ENCODE measurements around the gene ZSWIM5. TPM values are rescaled to one million over a fixed set of nuclear protein-coding genes. Genes with fewer than 3 reads are reported as not detected.
"Not testable (repeated sequence)": the region's sequence is repeated elsewhere in the genome, so short reads cannot be mapped to it uniquely, and the experiment has no call there.

The ZSWIM5 gene
- total RNA-seq, 2 experiments from 2014 or later: 1.7 to 1.9 TPM

- no peak for DNase-seq
- Mint-ChIP-seq H3K4me1 (no peaks in the 10 kb centered on the region), H3K27ac (no peak overlapping the region), H3K9me3 (no peaks in the 10 kb centered on the region), H3K36me3 (no peaks in the 10 kb centered on the region), H3K27me3 (peaks cover 2% of the 10 kb centered on the region), H3K4me3 (no peak overlapping the region)
- ATAC-seq (ENCODE audit: low read depth): no peak
- POLR2A ChIA-PET: no interaction called here
Measured at GRCh38 chr1:45187725-45188124, 18.7 kb downstream of the ZSWIM5 start.

GRCh38 chr1:45179918-45180519, 26.4 kb downstream of the ZSWIM5 start:
- ATAC-seq (ENCODE audit: low read depth); H3K4me1 Mint-ChIP-seq; DNase-seq; H3K27me3 Mint-ChIP-seq; H3K36me3 Mint-ChIP-seq; POLR2A ChIA-PET; H3K9me3 Mint-ChIP-seq; H3K27ac Mint-ChIP-seq; H3K4me3 Mint-ChIP-seq: not testable (repeated sequence)

GRCh38 chr1:45177452-45177851, 29.0 kb downstream of the ZSWIM5 start:
- peaks cover 2% of the 10 kb centered on the region for H3K27me3 Mint-ChIP-seq
- ATAC-seq (ENCODE audit: low read depth): no peak
- H3K27ac Mint-ChIP-seq: no peak overlapping the region
- no peak overlapping the region for H3K4me3 Mint-ChIP-seq
- POLR2A ChIA-PET: no interaction called here
- H3K36me3 Mint-ChIP-seq: no peaks in the 10 kb centered on the region
- DNase-seq: no peak
- no peaks in the 10 kb centered on the region for H3K4me1 Mint-ChIP-seq
- peaks cover 7% of the 10 kb centered on the region for H3K9me3 Mint-ChIP-seq

GRCh38 chr1:45172764-45173163, 33.6 kb downstream of the ZSWIM5 start:
- Mint-ChIP-seq H3K27ac (no peak overlapping the region), H3K27me3 (no peaks in the 10 kb centered on the region), H3K4me1 (no peaks in the 10 kb centered on the region), H3K36me3 (no peaks in the 10 kb centered on the region), H3K9me3 (no peaks in the 10 kb centered on the region), H3K4me3 (no peak overlapping the region)
- POLR2A ChIA-PET: no interaction called here
- DNase-seq: no peak
- ATAC-seq (ENCODE audit: low read depth): no peak

- no peaks in the 10 kb centered on the region for H3K4me1 Mint-ChIP-seq
- no peaks in the 10 kb centered on the region for H3K9me3 Mint-ChIP-seq
- POLR2A ChIA-PET: interaction anchor here (0.6 kb wide), 1 partner anchor 40 kb away, joined by 3 read pairs; no protein-coding TSS in a partner anchor
- no peaks in the 10 kb centered on the region for H3K27me3 Mint-ChIP-seq
- DNase-seq (no peak), ATAC-seq (ENCODE audit: low read depth) (no peak)
- no peak overlapping the region for H3K4me3 Mint-ChIP-seq
- no peak overlapping the region for H3K27ac Mint-ChIP-seq
- no peaks in the 10 kb centered on the region for H3K36me3 Mint-ChIP-seq
Measured at GRCh38 chr1:45172005-45172404, 34.4 kb downstream of the ZSWIM5 start.

- Mint-ChIP-seq H3K9me3 (no peaks in the 10 kb centered on the region), H3K36me3 (no peaks in the 10 kb centered on the region), H3K27me3 (no peaks in the 10 kb centered on the region), H3K4me1 (no peaks in the 10 kb centered on the region), H3K4me3 (no peak overlapping the region), H3K27ac (no peak overlapping the region)
- no peak for DNase-seq
- ATAC-seq (ENCODE audit: low read depth): no peak
- POLR2A ChIA-PET: no interaction called here
Measured at GRCh38 chr1:45171575-45171974, 34.8 kb downstream of the ZSWIM5 start.

GRCh38 chr1:45170151-45170742, 36.2 kb downstream of the ZSWIM5 start:
- POLR2A ChIA-PET: no interaction called here
- Mint-ChIP-seq H3K36me3 (no peaks in the 10 kb centered on the region), H3K9me3 (peaks cover 2% of the 10 kb centered on the region), H3K4me3 (no peak overlapping the region), H3K27me3 (peaks cover 4% of the 10 kb centered on the region), H3K27ac (no peak overlapping the region), H3K4me1 (no peaks in the 10 kb centered on the region)
- ATAC-seq (ENCODE audit: low read depth) (no peak), DNase-seq (no peak)

DNA sequence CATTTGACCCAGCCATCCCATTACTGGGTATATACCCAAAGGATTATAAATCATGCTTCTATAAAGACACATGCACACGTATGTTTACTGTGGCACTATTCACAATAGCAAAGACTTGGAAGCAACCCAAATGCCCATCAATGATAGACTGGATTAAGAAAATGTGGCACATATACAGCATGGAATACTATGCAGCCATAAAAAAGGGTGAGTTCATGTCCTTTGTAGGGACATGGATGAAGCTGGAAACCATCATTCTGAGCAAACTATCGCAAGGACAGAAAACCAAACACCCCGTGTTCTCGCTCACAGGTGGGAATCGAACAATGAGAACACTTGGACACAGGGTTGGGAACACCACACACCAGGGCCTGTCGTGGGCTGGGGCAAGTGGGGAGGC, 38.5 kb downstream of the ZSWIM5 start:
- ATAC-seq (ENCODE audit: low read depth); H3K27ac Mint-ChIP-seq; H3K4me1 Mint-ChIP-seq; DNase-seq; POLR2A ChIA-PET; H3K36me3 Mint-ChIP-seq; H3K27me3 Mint-ChIP-seq; H3K9me3 Mint-ChIP-seq; H3K4me3 Mint-ChIP-seq: not testable (repeated sequence)

GRCh38 chr1:45164307-45164706, 42.1 kb downstream of the ZSWIM5 start:
- H3K27ac Mint-ChIP-seq; POLR2A ChIA-PET; H3K4me1 Mint-ChIP-seq; H3K27me3 Mint-ChIP-seq; ATAC-seq (ENCODE audit: low read depth); H3K36me3 Mint-ChIP-seq; H3K4me3 Mint-ChIP-seq; DNase-seq; H3K9me3 Mint-ChIP-seq: not testable (repeated sequence)

- POLR2A ChIA-PET; H3K9me3 Mint-ChIP-seq; H3K27me3 Mint-ChIP-seq; H3K4me3 Mint-ChIP-seq; ATAC-seq (ENCODE audit: low read depth); H3K4me1 Mint-ChIP-seq; H3K27ac Mint-ChIP-seq; H3K36me3 Mint-ChIP-seq; DNase-seq: not testable (repeated sequence)
Measured at GRCh38 chr1:45163111-45163510, 43.3 kb downstream of the ZSWIM5 start.

GRCh38 chr1:45162041-45163035, 44.1 kb downstream of the ZSWIM5 start:
- H3K9me3 Mint-ChIP-seq; H3K27me3 Mint-ChIP-seq; H3K4me3 Mint-ChIP-seq; ATAC-seq (ENCODE audit: low read depth); H3K27ac Mint-ChIP-seq; H3K36me3 Mint-ChIP-seq; DNase-seq; H3K4me1 Mint-ChIP-seq; POLR2A ChIA-PET: not testable (repeated sequence)

DNA sequence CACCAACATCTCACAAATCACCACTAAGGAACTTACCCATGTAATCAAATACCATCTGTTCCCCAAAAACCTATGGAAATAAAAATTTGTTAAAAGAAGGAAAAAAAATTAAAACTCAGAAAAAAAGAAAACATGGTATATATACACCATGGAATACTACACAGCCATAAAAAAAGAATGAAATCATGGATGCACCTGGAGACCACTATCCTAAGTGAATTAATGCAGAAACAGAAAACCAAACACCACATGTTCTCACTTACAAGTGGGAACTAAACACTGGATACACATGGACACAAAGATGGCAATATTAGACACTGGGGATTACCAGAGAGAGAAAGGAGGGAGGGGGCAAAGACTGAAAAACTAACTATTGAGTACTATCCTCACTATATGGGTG, 50.4 kb downstream of the ZSWIM5 start:
- POLR2A ChIA-PET: no interaction called here
- Mint-ChIP-seq H3K36me3 (no peaks in the 10 kb centered on the region), H3K4me1 (no peaks in the 10 kb centered on the region), H3K27me3 (peaks cover 8% of the 10 kb centered on the region), H3K27ac (no peak overlapping the region), H3K9me3 (peaks cover 1% of the 10 kb centered on the region), H3K4me3 (no peak overlapping the region)
- ATAC-seq (ENCODE audit: low read depth): no peak
- DNase-seq: no peak

- Mint-ChIP-seq H3K27me3 (peaks cover 13% of the 10 kb centered on the region), H3K4me1 (no peaks in the 10 kb centered on the region), H3K9me3 (peaks cover 1% of the 10 kb centered on the region), H3K4me3 (no peak overlapping the region), H3K27ac (no peak overlapping the region), H3K36me3 (no peaks in the 10 kb centered on the region)
- ATAC-seq (ENCODE audit: low read depth) (no peak), DNase-seq (no peak)
- POLR2A ChIA-PET: no interaction called here
Measured at GRCh38 chr1:45155423-45155822, 51.0 kb downstream of the ZSWIM5 start.

DNA sequence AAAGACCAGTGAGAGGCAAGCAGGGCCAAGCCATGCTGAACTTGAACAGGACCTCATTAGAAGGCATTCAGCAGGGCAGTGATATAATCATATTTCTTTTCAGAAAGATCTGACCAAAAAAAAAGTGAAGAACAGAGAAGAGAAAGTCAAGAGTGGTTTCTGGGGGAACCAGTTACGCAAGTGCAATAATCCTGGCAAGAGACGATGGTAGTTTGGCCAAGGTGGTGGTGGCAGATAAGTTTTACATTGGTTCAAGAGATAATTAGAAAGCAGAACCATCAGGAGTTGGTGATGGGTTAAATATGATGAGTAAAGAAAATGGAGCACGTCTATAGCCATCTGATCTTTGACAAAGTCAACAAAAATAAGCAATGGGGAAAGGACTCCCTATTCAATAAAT, 54.3 kb downstream of the ZSWIM5 start:
- no peak for DNase-seq
- Mint-ChIP-seq H3K9me3 (peaks cover 1% of the 10 kb centered on the region), H3K4me1 (no peaks in the 10 kb centered on the region), H3K27me3 (peaks cover 10% of the 10 kb centered on the region), H3K36me3 (no peaks in the 10 kb centered on the region), H3K27ac (no peak overlapping the region), H3K4me3 (no peak overlapping the region)
- ATAC-seq (ENCODE audit: low read depth): no peak
- POLR2A ChIA-PET: no interaction called here
